Stimulated activated CD4-positive, alpha-beta T cell treated with anti-CD3 and anti-CD28 coated beads, Interleukin-4, amount 100 ng/mL, for 1 hour (primary cell): ENCODE measurements around the gene MMRN2.
A peak's percentile ranks its signal among the peaks of the same experiment; 100 is the strongest.

Experiments
- DNase-seq: peaks from one replicate; pipeline ENCODE4 v3.0.0-alpha.2; 2020

MMRN2 gene

GRCh38 chr10:86969421-86970041, 12.1 kb upstream of the MMRN2 start:
- DNase-seq: no peak

- no peak for DNase-seq
These were observed 11.6 kb upstream of the MMRN2 start for GRCh38 chr10:86968994-86969355.

- peak; percentile 26 for DNase-seq
These were observed 11.0 kb upstream of the MMRN2 start, which contains the start of gene ADIRF for GRCh38 chr10:86968271-86968993. ADIRF (plus strand) TSS chr10:86968482; CDS start chr10:86968545, 63 bp downstream.

GRCh38 chr10:86967481-86967941, 10.1 kb upstream of the MMRN2 start:
- no peak for DNase-seq

- no peak for DNase-seq
These were observed 8.7 kb upstream of the MMRN2 start for GRCh38 chr10:86965986-86966654.

DNA sequence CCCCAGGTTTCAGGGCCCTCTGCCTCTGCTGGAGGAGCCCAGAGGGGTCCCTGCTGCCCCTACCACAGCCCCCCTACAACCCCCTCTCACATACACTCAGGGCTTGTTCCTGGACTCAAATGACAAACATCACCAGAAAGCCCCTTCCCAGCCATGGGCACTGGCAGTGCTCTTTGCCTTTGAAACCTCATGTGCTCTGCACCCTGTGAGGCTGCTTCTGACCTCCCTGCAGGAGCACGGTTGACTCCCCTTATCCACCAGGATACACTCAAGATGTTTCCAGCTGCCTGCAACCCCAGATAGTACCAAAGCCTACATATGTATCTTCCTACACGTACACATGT, 7.4 kb upstream of the MMRN2 start:
- no peak for DNase-seq

GRCh38 chr10:86964061-86964846, 6.8 kb upstream of the MMRN2 start:
- no peak for DNase-seq

GRCh38 chr10:86963341-86963919, 6.0 kb upstream of the MMRN2 start:
- no peak for DNase-seq

GRCh38 chr10:86962981-86963310, 5.5 kb upstream of the MMRN2 start:
- DNase-seq: no peak

GRCh38 chr10:86962136-86962980, 4.9 kb upstream of the MMRN2 start:
- no peak for DNase-seq

DNA sequence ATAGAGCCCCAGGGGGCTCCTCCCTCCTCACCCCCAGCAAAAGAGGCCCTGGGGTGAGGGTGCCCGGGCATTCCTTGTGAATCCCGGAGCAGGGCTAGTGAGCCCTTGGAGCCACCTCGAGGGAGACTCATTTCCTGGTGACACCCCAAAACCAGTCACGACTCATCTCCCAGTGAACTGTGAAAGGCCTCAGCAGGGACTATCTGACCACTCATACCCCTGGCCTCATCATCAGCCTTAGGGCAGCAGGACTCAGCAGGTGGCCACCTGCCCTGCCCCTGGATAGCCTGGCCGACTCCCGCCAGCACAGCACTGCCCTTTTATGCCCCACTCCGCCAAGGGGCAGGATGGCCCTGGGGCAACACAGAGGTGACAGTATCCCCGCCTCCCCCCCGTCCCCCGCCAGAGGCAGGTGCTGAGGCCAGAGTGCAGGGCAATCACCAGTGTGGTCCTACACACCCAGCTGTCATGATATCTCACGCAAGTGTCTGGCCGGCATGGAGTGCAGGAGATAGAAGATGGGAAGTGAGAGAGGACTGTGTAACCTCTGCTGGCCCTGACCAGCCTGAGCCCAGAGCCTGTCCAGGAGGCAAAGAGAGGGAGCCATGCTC, 4.2 kb upstream of the MMRN2 start:
- DNase-seq: no peak

DNA sequence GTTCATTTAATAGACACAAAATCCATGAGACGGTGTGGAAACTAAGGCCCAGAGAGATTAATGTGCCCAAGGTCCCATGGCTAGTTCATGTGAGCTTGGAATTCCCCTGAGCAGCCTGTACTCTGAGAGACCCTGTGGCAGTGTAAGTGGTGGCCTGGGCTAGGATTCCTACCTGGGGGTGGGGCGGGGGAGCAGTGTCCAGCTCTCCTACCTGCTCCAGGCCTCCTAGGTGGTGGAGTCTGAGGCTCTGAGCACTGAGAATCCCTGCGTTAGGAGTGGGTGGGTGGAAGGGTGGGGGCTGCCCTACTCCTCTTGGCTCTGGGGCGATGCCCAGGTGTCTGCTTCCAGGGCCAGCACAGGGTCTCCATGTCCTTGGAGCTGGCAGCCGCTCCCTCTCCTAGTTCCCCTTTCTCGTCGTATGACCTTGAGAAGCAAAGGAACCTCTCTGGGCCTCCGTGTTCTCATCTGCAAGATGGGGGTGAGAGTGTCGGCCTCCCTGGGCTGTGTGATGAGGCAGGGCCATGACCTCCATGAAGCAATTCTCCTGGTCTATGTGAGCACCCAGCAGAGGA, 3.5 kb upstream of the MMRN2 start:
- DNase-seq: no peak

DNA sequence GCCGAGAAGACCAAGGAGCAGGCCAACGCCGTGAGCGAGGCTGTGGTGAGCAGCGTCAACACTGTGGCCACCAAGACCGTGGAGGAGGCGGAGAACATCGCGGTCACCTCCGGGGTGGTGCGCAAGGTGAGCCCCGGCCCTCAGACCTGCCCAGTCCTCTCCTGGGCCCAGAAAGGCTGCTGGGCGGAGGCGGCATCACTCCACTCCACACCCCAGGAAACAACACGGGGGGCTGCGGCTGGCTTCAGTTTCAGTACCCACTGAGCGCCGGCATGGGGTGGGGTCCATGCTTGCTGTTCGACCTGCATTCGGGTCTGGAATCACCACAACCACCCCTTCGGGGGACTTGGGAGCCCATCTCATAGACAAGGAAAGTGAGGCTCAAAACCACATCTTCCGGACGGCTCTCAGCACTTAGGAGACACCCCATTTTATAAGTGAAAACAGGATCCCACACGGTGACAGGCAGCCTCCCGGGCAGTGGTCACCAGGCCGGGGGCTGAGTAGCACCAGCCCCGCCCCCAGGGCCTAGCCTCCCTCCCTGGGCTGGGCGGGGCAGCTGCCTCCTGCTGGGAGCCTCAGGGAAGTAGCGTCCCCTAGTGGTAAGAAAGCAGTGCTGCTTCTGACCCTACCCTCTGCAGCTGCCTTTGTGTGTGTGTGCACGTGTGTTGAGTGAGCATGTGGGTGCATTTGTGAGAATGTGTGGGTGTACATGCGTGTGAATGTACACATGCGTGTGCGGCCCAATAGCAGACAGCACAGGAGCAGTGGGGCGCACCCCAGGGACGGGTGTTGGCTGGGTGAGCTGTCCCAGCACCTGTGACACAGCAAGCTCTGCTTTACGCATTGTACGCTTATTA, 2.8 kb upstream of the MMRN2 start:
- DNase-seq: no peak

DNA sequence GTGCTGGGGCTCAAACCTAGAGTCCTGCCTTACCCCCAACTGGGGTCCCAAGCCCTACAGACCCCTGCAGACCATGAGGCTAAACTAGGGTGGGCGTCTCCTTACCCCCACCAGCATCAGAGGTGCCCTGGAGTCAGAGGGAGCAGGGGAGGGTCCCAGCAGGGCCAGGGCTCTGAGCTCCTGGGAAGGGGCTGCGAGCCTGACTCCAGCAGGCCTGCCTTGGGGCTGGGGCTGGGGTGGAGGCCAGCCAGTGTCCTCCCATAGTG, 2.3 kb upstream of the MMRN2 start:
- no peak for DNase-seq

DNA sequence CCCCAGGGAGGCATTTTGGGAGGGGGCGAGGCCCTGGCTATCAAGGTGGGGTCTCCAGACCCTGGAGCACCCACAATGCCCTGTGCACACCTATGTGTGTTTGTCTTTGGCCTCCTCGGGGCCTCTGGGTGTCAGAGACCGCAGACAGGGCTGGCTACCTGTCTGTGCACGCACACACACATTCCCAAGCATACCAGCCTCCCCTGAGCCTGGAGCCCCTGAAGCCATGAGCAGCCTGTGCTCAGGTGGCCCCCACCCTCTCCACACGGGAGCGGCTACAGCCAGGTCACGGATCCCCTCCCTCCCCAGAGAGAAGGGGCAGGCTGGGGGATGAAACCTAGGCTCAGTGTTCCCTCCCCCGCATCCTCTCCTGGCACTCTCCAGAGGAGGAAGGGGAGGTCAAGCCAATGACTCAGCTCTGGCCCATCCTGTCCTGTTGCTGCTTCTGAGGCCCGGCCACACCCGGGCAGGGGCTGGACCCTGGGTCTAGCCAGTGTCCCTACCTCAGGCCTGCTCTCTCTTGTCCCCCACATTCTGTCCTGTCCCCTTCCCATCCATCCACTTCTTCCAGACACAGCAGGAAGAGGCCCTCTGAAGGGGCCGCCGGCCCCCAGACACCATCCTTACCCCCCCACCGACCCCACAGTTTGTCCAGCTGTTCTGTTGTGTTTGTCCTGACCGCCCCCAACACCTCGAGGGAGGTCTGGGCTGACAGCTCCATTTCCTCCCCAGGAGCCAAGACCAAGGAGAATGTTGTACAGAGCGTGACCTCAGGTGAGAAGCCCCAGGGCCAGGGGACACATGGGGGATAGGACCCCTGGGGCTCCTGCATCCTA, 1.7 kb upstream of the MMRN2 start:
- no peak for DNase-seq

GRCh38 chr10:86958116-86958900, 893 bp upstream of the MMRN2 start, which contains the start of gene SNCG:
SNCG (plus strand) TSS chr10:86958599; CDS start chr10:86958698, 99 bp downstream.
- DNase-seq: no peak

DNA sequence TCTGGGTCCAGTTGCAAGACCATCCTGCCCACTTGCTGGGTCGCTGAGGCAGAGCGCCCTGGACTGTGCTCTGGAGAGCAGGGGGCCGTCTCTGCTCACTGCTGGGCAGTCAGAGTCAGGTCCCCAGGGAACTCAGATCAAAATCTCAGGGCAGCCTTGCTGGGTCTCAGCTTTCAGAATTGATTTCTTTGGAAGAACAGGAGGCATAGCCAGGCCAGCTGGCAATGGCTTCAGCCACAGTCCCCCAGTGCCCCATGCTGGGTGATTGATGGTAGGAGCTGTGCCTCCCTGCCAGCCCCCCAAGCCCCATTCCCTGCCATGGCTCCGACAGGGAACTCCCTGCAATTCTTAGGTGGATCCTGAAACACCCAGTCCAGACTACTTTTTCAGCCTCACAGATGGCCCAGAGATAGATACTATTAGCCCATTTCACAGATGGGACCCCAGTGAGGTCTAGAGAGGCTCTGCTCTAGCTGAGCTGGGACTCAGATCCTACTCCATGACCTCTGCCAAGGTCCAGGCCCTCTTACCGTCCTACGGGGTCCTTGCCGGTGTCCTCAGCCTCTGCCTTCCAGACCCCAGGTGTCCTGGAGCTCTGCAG, 467 bp downstream of the MMRN2 start:
- no peak for DNase-seq

DNA sequence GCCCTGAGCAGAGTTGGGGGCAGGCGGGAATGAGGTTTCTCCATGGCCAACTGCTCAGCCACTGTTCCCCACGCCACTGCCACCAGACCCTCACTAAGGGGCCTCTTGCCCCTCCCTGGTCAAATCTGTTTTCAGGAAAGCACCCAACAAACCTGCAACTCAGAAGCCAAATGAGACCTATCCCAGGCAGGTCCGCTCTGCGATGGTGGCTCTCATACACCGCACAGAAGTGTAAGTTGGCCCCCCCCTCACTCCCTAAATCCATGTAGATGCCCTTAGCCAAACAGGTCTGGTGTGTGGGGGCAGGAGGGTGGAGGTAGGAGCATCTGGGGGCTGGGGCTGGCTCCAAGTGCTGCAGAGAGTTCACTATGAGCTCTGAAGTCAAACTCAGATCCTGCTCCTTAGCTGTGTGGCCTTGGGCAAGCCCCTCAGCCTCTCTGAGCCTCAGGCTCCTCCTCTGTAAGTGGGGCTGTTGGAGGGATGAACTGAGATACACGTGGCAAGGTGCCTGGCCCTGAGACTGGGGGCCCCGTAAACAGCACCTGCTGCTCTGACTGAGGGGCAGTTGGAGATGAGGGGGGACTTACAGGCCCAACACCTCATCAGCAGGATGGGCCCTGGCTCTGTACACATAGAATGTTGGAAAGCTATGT, 1.1 kb downstream of the MMRN2 start:
- no peak for DNase-seq
